Measurements from ENCODE around the gene ZFTA. TPM values are rescaled to one million over a fixed set of nuclear protein-coding genes. Genes with fewer than 3 reads are reported as not detected.
A peak's percentile ranks its signal among the peaks of the same experiment; 100 is the strongest.

ZFTA gene
- total RNA-seq (10 to 100 TPM in 1 of 2 donors, 1 to 10 TPM in 1; 9.2 to 14.0 TPM), polyA plus RNA-seq (ENCODE audit: insufficient read length in 6 of 6) (10 to 100 TPM; 28.7 to 40.0 (median 36.3) TPM)
- long read RNA-seq, donor 1, full-length matches to known transcripts = 7 of 12 reads
- long read RNA-seq, donor 1, partial matches to known transcripts = 5 of 12 reads
- long read RNA-seq, donor 1, other reads (novel, unspliced or antisense) = 0 of 12 reads
- long read RNA-seq, donor 2, full-length matches to known transcripts = 4 of 11 reads
- long read RNA-seq, donor 2, partial matches to known transcripts = 7 of 11 reads
- long read RNA-seq, donor 2, other reads (novel, unspliced or antisense) = 0 of 11 reads
- long read RNA-seq, donor 3, partial matches to known transcripts = 5 of 5 reads
- long read RNA-seq, donor 3, other reads (novel, unspliced or antisense) = 0 of 5 reads
- long read RNA-seq, donor 4, partial matches to known transcripts = 0 of 2 reads
- long read RNA-seq, donor 4, other reads (novel, unspliced or antisense) = 2 of 2 reads
- long read RNA-seq, donor 5, full-length matches to known transcripts = 4 of 4 reads
- long read RNA-seq, donor 5, partial matches to known transcripts = 0 of 4 reads
- long read RNA-seq, donor 5, other reads (novel, unspliced or antisense) = 0 of 4 reads
- long read RNA-seq, donor 6, full-length matches to known transcripts = 1 of 1 reads
- long read RNA-seq, donor 6, partial matches to known transcripts = 0 of 1 reads
- long read RNA-seq, donor 6, other reads (novel, unspliced or antisense) = 0 of 1 reads
- long read RNA-seq, donor 7 = 0 reads
- long read RNA-seq, donor 8, full-length matches to known transcripts = 4 of 26 reads
- long read RNA-seq, donor 8, partial matches to known transcripts = 22 of 26 reads
- long read RNA-seq, donor 8, other reads (novel, unspliced or antisense) = 0 of 26 reads
- long read RNA-seq, donor 9 = 0 reads
- long read RNA-seq, donor 10 = 0 reads
- long read RNA-seq, donor 11, full-length matches to known transcripts = 4 of 4 reads
- long read RNA-seq, donor 11, partial matches to known transcripts = 0 of 4 reads
- long read RNA-seq, donor 11, other reads (novel, unspliced or antisense) = 0 of 4 reads
- long read RNA-seq, donor 12, full-length matches to known transcripts = 3 of 3 reads
- long read RNA-seq, donor 12, partial matches to known transcripts = 0 of 3 reads
- long read RNA-seq, donor 12, other reads (novel, unspliced or antisense) = 0 of 3 reads

DNA sequence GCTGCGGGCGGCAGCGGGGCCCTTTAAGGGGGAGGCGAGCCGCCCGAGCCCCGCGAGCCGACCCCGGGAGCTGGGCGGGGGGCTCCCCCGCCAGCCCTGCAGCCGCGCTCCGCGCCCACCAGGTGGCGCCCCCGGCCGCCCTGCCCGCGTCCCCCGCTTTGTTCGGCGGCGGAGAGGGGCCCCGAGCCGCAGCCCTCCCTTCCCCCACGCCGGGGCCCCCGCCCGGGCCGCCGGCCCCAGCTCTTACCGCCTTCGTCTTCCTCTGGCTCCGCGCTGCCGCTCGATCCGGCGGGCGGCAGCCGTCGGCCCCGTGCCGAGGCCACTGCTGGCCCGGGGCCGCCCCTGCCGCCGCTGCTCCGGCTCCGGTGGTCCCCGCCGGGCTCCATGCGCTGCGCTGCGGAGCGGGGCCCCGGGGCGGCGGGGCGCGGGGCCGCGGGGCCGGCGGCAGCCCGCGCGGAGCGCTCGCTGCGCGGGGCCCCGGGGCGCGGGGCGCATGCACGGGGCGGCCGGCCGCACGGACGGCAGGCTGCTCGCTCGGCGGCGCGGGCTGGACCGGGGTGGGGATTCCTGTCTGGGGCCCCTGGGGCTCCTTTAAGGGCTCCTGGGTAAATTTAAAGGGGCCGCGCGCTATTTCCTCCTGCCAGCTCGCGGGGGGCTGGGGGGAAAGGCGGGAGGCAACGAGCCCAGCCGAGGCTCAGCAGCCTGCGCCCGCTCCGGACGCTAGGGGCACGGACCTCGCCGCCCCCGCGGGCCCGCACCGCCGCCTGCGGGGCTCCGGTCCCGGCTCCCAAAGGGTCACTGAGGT, at the start of gene ZFTA:
ZFTA (minus strand) TSS at position 539 of the 805 bp plus-strand sequence; CDS start at position 386, 153 bp downstream.
- Histone ChIP-seq H3K4me3 (peak within 1 kb of the TSS; percentile 79 to 82), H3K9me3 (no peaks in the 10 kb centered on the region), H3K36me3 (peaks cover 0 to 10% of the 10 kb centered on the region in 2 donors), H3K27me3 (peaks cover 0 to 31% of the 10 kb centered on the region in 2 donors), H3K27ac (peak within 1 kb of the TSS; percentile 72 to 74), H3K4me1 (peaks cover 4 to 36% of the 10 kb centered on the region in 2 donors)
- intact Hi-C loops (cut with DNase I) = loop anchor here in 1 of 2 donors (10.0 kb wide), 1 partner anchor 176 kb away; no protein-coding TSS in a partner anchor
- TF ChIP-seq, protein P1, sequence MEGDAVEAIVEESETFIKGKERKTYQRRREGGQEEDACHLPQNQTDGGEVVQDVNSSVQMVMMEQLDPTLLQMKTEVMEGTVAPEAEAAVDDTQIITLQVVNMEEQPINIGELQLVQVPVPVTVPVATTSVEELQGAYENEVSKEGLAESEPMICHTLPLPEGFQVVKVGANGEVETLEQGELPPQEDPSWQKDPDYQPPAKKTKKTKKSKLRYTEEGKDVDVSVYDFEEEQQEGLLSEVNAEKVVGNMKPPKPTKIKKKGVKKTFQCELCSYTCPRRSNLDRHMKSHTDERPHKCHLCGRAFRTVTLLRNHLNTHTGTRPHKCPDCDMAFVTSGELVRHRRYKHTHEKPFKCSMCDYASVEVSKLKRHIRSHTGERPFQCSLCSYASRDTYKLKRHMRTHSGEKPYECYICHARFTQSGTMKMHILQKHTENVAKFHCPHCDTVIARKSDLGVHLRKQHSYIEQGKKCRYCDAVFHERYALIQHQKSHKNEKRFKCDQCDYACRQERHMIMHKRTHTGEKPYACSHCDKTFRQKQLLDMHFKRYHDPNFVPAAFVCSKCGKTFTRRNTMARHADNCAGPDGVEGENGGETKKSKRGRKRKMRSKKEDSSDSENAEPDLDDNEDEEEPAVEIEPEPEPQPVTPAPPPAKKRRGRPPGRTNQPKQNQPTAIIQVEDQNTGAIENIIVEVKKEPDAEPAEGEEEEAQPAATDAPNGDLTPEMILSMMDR (IDR thresholded peaks at IDR 0.05) = peak; percentile 60 to 63
- DNase-seq (peak; percentile 67 to 90 (median 72)), ATAC-seq (peak; percentile 59)

DNA sequence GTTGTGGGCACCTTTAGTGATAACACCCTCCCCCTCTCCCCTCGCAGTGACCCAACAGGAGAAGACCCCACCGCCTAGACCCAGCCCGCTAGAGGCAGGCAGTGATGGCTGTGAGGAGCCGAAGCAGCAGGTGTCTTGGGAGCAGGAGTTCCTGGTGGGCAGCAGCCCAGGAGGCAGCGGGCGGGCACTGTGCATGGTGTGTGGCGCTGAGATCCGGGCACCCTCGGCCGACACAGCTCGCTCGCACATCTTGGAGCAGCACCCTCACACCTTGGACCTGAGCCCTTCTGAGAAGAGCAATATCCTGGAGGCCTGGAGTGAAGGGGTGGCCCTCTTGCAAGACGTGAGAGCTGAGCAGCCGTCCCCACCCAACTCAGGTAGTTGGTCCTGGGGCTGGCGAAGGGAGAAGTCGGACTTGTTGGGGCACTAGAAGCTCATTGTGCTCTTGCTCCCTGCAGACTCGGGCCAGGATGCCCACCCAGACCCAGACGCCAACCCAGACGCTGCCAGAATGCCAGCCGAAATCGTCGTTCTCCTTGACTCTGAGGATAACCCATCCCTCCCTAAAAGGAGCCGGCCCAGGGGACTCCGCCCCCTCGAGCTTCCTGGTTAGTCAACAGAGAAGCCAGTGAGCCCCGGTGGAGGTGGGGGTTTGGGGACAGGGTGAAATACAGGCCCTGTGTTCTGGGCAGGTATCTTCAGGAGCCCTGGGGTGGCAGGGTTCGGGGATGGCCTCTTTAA, 49.4 kb upstream of the ZFTA start:
- intact Hi-C loops (cut with DNase I) = no loop called here
- no peak for ATAC-seq
- no peak overlapping the region for H3K27ac ChIP-seq
- no peaks in the 10 kb centered on the region for H3K9me3 ChIP-seq
- H3K4me1 ChIP-seq = peaks cover 13 to 24% of the 10 kb centered on the region in 2 donors
- peaks cover 0 to 64% of the 10 kb centered on the region in 2 donors for H3K36me3 ChIP-seq
- peaks cover 0 to 5% of the 10 kb centered on the region in 2 donors for H3K27me3 ChIP-seq
- no peak for DNase-seq
- TF ChIP-seq, protein P1 (IDR thresholded peaks at IDR 0.05) = no peak
- H3K4me3 ChIP-seq = no peak overlapping the region

DNA sequence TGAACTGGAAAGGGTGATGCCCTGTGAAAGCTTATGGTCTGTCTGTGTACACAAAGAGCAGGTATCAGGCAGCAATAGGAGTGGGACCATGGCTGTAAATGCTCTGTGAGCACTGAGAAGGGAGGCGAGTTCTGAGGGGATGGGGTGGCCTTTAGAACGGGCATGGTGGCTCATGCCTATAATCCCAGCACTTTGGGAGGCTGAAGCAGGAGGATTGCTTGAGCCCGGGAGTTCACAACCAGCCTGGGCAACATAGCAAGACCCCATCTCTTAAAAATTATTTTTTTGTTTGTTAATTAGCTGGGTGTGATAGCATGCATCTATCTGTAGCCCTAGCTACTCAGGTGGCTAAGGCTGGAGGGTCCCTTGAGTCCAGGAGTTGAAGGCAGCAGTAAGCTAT, 48.2 kb upstream of the ZFTA start:
- DNase-seq (no peak), ATAC-seq (no peak)
- intact Hi-C loops (cut with DNase I) = no loop called here
- Histone ChIP-seq H3K9me3 (no peaks in the 10 kb centered on the region), H3K36me3 (peaks cover 0 to 52% of the 10 kb centered on the region in 2 donors), H3K27me3 (peaks cover 0 to 5% of the 10 kb centered on the region in 2 donors), H3K4me3 (no peak overlapping the region), H3K27ac (no peak overlapping the region), H3K4me1 (peaks cover 17 to 32% of the 10 kb centered on the region in 2 donors)
- TF ChIP-seq, protein P1 (IDR thresholded peaks at IDR 0.05) = no peak

DNA sequence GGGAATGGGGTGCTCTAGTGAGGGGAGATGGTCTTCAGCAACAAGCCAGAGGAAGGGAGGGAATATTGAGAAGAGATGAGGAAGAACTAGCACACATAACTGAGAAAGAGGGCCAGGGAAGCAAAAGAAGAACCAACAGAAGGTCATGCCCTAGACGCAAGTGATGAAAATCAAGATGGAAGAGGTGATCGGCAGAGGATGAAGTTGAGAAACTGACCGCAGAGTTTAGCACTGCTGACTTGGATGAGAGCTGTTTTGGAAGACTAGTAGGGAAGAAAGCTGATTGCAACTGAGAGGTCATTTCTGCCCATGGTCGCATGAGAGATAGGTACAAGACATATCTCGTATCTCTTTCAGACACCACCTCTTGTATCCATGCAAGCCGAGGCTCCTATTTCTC, 47.6 kb upstream of the ZFTA start:
- Histone ChIP-seq H3K4me1 (peaks cover 17 to 32% of the 10 kb centered on the region in 2 donors), H3K36me3 (peaks cover 0 to 46% of the 10 kb centered on the region in 2 donors), H3K4me3 (no peak overlapping the region), H3K9me3 (no peaks in the 10 kb centered on the region), H3K27ac (no peak overlapping the region), H3K27me3 (peaks cover 0 to 5% of the 10 kb centered on the region in 2 donors)
- ATAC-seq (no peak), DNase-seq (no peak)
- TF ChIP-seq, protein P1 (IDR thresholded peaks at IDR 0.05) = no peak
- intact Hi-C loops (cut with DNase I) = no loop called here

Data from left lung (tissue), 14 donors.